ENCODE results near the gene ITPA.

ITPA gene

GRCh38 chr20:3209257-3209945, at the start of gene ITPA:
ITPA (plus strand) TSS chr20:3209498; CDS start chr20:3209552, 54 bp downstream.
- peak; percentile 63 for DNase-seq

- DNase-seq = no peak
These were observed 48.9 kb upstream of the ITPA start for GRCh38 chr20:3160418-3160817.

GRCh38 chr20:3161316-3162079, 47.8 kb upstream of the ITPA start:
- DNase-seq = no peak

GRCh38 chr20:3162080-3162611, 47.2 kb upstream of the ITPA start:
- no peak for DNase-seq

GRCh38 chr20:3163099-3164042, 45.9 kb upstream of the ITPA start:
- DNase-seq = no peak

- DNase-seq = no peak
These were observed 45.1 kb upstream of the ITPA start for GRCh38 chr20:3164043-3164762.

GRCh38 chr20:3164763-3165410, 44.4 kb upstream of the ITPA start:
- DNase-seq = no peak

- no peak for DNase-seq
These were observed 43.6 kb upstream of the ITPA start for GRCh38 chr20:3165473-3166337.

- DNase-seq = no peak
These were observed 42.9 kb upstream of the ITPA start for GRCh38 chr20:3166338-3166912.

- DNase-seq = no peak
These were observed 42.4 kb upstream of the ITPA start for GRCh38 chr20:3166913-3167342.

- DNase-seq = no peak
These were observed 41.6 kb upstream of the ITPA start for GRCh38 chr20:3167738-3168078.

- DNase-seq = no peak
These were observed 41.0 kb upstream of the ITPA start for GRCh38 chr20:3168079-3168828.

- DNase-seq = no peak
These were observed 40.3 kb upstream of the ITPA start for GRCh38 chr20:3168829-3169590.

GRCh38 chr20:3171391-3172125, 37.7 kb upstream of the ITPA start:
- DNase-seq = no peak

- no peak for DNase-seq
These were observed 37.0 kb upstream of the ITPA start for GRCh38 chr20:3172126-3172932.

- peak; percentile 84 for DNase-seq
These were observed 36.2 kb upstream of the ITPA start, which contains the start of gene LZTS3 for GRCh38 chr20:3172933-3173609. LZTS3 (minus strand) TSS chr20:3173549; CDS start chr20:3167163, 6,386 bp downstream.
